ENCODE data around the gene KLRC4. TPM values are rescaled to one million over a fixed set of nuclear protein-coding genes. Genes with fewer than 3 reads are reported as not detected.

Gene KLRC4
- total RNA-seq, 1 donor from 2014 or later = 3.1 TPM

- H3K36me3 Mint-ChIP-seq (ENCODE audit: unreplicated experiment) = no peaks in the 10 kb centered on the region
- no peak overlapping the region for H3K4me3 Mint-ChIP-seq (ENCODE audit: unreplicated experiment)
- H3K9me3 Mint-ChIP-seq (ENCODE audit: unreplicated experiment) = no peaks in the 10 kb centered on the region
- no peak overlapping the region for H3K27ac Mint-ChIP-seq (ENCODE audit: unreplicated experiment)
- H3K27me3 Mint-ChIP-seq (ENCODE audit: unreplicated experiment) = no peaks in the 10 kb centered on the region
- no peak for DNase-seq (ENCODE audit: extremely low spot score, unreplicated experiment)
- TF ChIP-seq, protein P1, sequence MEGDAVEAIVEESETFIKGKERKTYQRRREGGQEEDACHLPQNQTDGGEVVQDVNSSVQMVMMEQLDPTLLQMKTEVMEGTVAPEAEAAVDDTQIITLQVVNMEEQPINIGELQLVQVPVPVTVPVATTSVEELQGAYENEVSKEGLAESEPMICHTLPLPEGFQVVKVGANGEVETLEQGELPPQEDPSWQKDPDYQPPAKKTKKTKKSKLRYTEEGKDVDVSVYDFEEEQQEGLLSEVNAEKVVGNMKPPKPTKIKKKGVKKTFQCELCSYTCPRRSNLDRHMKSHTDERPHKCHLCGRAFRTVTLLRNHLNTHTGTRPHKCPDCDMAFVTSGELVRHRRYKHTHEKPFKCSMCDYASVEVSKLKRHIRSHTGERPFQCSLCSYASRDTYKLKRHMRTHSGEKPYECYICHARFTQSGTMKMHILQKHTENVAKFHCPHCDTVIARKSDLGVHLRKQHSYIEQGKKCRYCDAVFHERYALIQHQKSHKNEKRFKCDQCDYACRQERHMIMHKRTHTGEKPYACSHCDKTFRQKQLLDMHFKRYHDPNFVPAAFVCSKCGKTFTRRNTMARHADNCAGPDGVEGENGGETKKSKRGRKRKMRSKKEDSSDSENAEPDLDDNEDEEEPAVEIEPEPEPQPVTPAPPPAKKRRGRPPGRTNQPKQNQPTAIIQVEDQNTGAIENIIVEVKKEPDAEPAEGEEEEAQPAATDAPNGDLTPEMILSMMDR (IDR thresholded peaks at IDR 0.05) = no peak
- peaks cover 45% of the 10 kb centered on the region for H3K4me1 Mint-ChIP-seq (ENCODE audit: unreplicated experiment)
Observed at GRCh38 chr12:10358969-10359368, 50.6 kb downstream of the KLRC4 start.

DNA sequence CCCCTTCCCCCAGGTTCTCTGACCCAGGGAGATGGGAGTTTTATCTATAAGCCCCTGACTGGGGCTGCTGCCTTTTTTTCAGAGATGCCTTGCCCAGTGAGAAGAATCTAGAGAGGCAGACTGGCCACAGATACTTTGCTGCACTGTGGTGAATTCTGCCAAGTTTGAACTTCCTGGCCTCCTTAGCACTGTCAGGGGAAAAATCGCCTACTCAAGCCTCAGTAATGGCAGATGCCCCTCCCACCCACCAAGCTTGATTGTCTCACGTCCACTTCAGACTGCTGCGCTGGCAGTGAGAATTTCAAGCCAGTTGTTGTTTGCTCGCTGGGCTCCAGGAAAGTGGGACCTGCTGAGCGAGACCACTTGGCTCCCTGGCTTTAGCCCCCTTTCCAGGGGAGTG is 51.4 kb downstream of the KLRC4 start:
- no peak overlapping the region for H3K27ac Mint-ChIP-seq (ENCODE audit: unreplicated experiment)

More for the DNA sequence above, 51.4 kb downstream of the KLRC4 start:
- Mint-ChIP-seq H3K27me3 (ENCODE audit: unreplicated experiment) (no peaks in the 10 kb centered on the region), H3K4me1 (ENCODE audit: unreplicated experiment) (peaks cover 45% of the 10 kb centered on the region), H3K36me3 (ENCODE audit: unreplicated experiment) (no peaks in the 10 kb centered on the region), H3K9me3 (ENCODE audit: unreplicated experiment) (no peaks in the 10 kb centered on the region), H3K4me3 (ENCODE audit: unreplicated experiment) (no peak overlapping the region)
- TF ChIP-seq, protein P1 (IDR thresholded peaks at IDR 0.05) = no peak
- no peak for DNase-seq (ENCODE audit: extremely low spot score, unreplicated experiment)

Other genes starting within 250 kb of the KLRC4 start
- gene OLR1, start 237.6 kb downstream of the KLRC4 start, total RNA-seq = not detected in 2 replicates
- gene TMEM52B, start 230.7 kb downstream of the KLRC4 start, total RNA-seq = not detected in 2 replicates
- gene GABARAPL1, start 196.9 kb downstream of the KLRC4 start, total RNA-seq = 72.3 and 74.7 TPM in 2 replicates
- 0.03 and 0.37 TPM in 2 replicates for gene KLRD1, start 101.9 kb downstream of the KLRC4 start, total RNA-seq
- 3.2 and 4.9 TPM in 2 replicates for gene KLRK1, start 19.7 kb downstream of the KLRC4 start, total RNA-seq
- 4.9 and 6.7 TPM in 2 replicates for gene KLRC3, start 10.8 kb upstream of the KLRC4 start, total RNA-seq
- gene KLRC2, start 26.3 kb upstream of the KLRC4 start, total RNA-seq = 3.0 and 3.6 TPM in 2 replicates
- not detected in 2 replicates for gene KLRC1, start 43.6 kb upstream of the KLRC4 start, total RNA-seq
- gene EIF2S3B, start 96.1 kb upstream of the KLRC4 start, total RNA-seq = 0.73 and 0.97 TPM in 2 replicates
- 26.8 and 28.1 TPM in 2 replicates for gene MAGOHB, start 203.9 kb upstream of the KLRC4 start, total RNA-seq